ENCODE measurements around the gene MIPOL1. TPM values are rescaled to one million over a fixed set of nuclear protein-coding genes. Genes with fewer than 3 reads are reported as not detected.

Gene MIPOL1
- total and polyA plus RNA-seq, 2 of the 4 experiments (the other 2 are of a cell fraction) = 2.7 to 5.9 TPM

GRCh38 chr14:37546621-37547447 lies 349.1 kb downstream of the MIPOL1 start:
- intact Hi-C loops (cut with micrococcal nuclease) = no loop called here
- POLR2A ChIA-PET (ENCODE audit: unreplicated experiment) = no interaction called here

More at GRCh38 chr14:37546621-37547447, 349.1 kb downstream of the MIPOL1 start:
- H3K14ac ChIP-seq (replicated peaks; ENCODE audit: low read depth, low read length) = no peak overlapping the region
- peaks cover 2% of the 10 kb centered on the region; the same call in 1 of the 2 replicates for H3K4me1 ChIP-seq (ENCODE audit: control insufficient read depth, insufficient read depth, low read length)
- no peaks in the 10 kb centered on the region for H3K27me3 ChIP-seq (ENCODE audit: control insufficient read depth, insufficient read depth, low read length)
- no peaks in the 10 kb centered on the region for H3K79me1 ChIP-seq (ENCODE audit: low read depth in 1 of 2, low read length in 2 of 2)
- H4K8ac ChIP-seq (ENCODE audit: low read depth in 2 of 2, low read length in 2 of 2) = no peak overlapping the region
- BruUV-seq (replicated peaks) = no TSS peak
- H3K4me3 ChIP-seq (ENCODE audit: insufficient read depth, low read depth, low read length) = no peak overlapping the region
- CTCF ChIA-PET = no interaction called here
- peaks cover 3% of the 10 kb centered on the region; the same call in 1 of the 2 replicates for H3K9me1 ChIP-seq (ENCODE audit: insufficient read depth, low read length)
- H4K91ac ChIP-seq (ENCODE audit: insufficient read depth, low read depth, low read length) = no peak overlapping the region
- no peak overlapping the region for H2AK9ac ChIP-seq (replicated peaks; ENCODE audit: low read depth, low read length, poor library complexity)
- H2AFZ ChIP-seq (replicated peaks; ENCODE audit: low read length, poor library complexity) = no peak overlapping the region
- 0 out of 2 replicates have a peak overlapping the region, but pooled peaks have one; percentile 10 for H3K4ac ChIP-seq (ENCODE audit: low read depth, low read length)
- H3K36me3 ChIP-seq (ENCODE audit: control insufficient read depth, insufficient read depth, low read length) = no peaks in the 10 kb centered on the region
- TF ChIP-seq MXI1 (IDR thresholded peaks at IDR 0.05; ENCODE audit: borderline replicate concordance, low read depth, low read length) = no peak
- TF ChIP-seq USF2 (IDR thresholded peaks at IDR 0.05; ENCODE audit: low read depth, low read length) = no peak
- no peak for TF ChIP-seq CHD1 (IDR thresholded peaks at IDR 0.05; ENCODE audit: low read depth, low read length)
- TF ChIP-seq NFE2L2 (IDR thresholded peaks at IDR 0.05; ENCODE audit: low read depth, low read length) = no peak
- no peak for TF ChIP-seq SMC3 (IDR thresholded peaks at IDR 0.05; ENCODE audit: low read depth, low read length)
- no peak for TF ChIP-seq FOS (IDR thresholded peaks at IDR 0.05; ENCODE audit: low read depth, low read length)
- no peak overlapping the region for H2BK5ac ChIP-seq (ENCODE audit: low read depth, low read length, poor library complexity, severe bottlenecking)
- H2AK5ac ChIP-seq (ENCODE audit: low read depth, low read length) = no peak overlapping the region
- H4K5ac ChIP-seq (ENCODE audit: low read depth, low read length) = no peak overlapping the region
- no CpG with 5 or more reads among the region's 6 CpGs for WGBS, 2 experiments (ENCODE audit: extremely low coverage in 2 of 2, insufficient read length in 1 of 2)
- DNase-seq (peak; percentile 30), ATAC-seq (ENCODE audit: low read depth) (peak; percentile 73)
- peak overlapping the region; percentile 8; the same call in 1 of the 2 replicates for H3K23ac ChIP-seq (ENCODE audit: low read depth, low read length)
- peak overlapping the region; percentile 55; the same call in 1 of the 2 replicates for H2BK20ac ChIP-seq (ENCODE audit: low read depth, low read length)
- in situ Hi-C loops (cut with MboI; ENCODE audit: low sequenced_read_pairs) (no loop called here), dilution Hi-C loops (cut with HindIII; ENCODE audit: low sequenced_read_pairs, unreplicated experiment) (no loop called here)
- H4K20me1 ChIP-seq (ENCODE audit: insufficient read depth, low read length) = no peaks in the 10 kb centered on the region
- H2BK15ac ChIP-seq (ENCODE audit: low read depth, low read length) = no peak overlapping the region; the same call in 2 of the 3 replicates
- H3K27ac ChIP-seq (ENCODE audit: insufficient read depth, low read length) = no peak overlapping the region
- H3K18ac ChIP-seq (ENCODE audit: low read depth, low read length) = no peak overlapping the region
- peak overlapping the region; percentile 56 for H2BK120ac ChIP-seq (ENCODE audit: low read depth, low read length)
- no peak overlapping the region for H3K56ac ChIP-seq (ENCODE audit: extremely low read depth, insufficient read depth, low read length)
- H3K9ac ChIP-seq (ENCODE audit: low read depth, low read length) = no peak overlapping the region
- peak overlapping the region; percentile 20; the same call in 1 of the 2 replicates for H3K4me2 ChIP-seq (ENCODE audit: low read depth, low read length)
- no peaks in the 10 kb centered on the region for H3K9me3 ChIP-seq (ENCODE audit: control insufficient read depth, insufficient read depth, low read length)
